GM19240 (cell line): ENCODE measurements around the gene IL17A.

Source experiments
- DNase-seq: peaks from one replicate; pipeline ENCODE4 v3.0.0; 2011; ENCODE audit warnings: low spot score; ENCODE audit not compliant: insufficient read length

The IL17A gene

GRCh38 chr6:52210227-52210626 is 24.1 kb downstream of the IL17A start:
- DNase-seq: peak; percentile 55

- DNase-seq: no peak
Measured at GRCh38 chr6:52213127-52213526, 27.0 kb downstream of the IL17A start.

- DNase-seq: no peak
Measured at GRCh38 chr6:52215787-52216186, 29.6 kb downstream of the IL17A start.

GRCh38 chr6:52216932-52217575 is 30.9 kb downstream of the IL17A start:
- DNase-seq: no peak

GRCh38 chr6:52217761-52218160 is 31.6 kb downstream of the IL17A start:
- no peak for DNase-seq

GRCh38 chr6:52221302-52221701 is 35.1 kb downstream of the IL17A start:
- DNase-seq: no peak

- peak; percentile 59 for DNase-seq
Measured at GRCh38 chr6:52227495-52227894, 41.3 kb downstream of the IL17A start.

GRCh38 chr6:52230685-52231084 is 44.5 kb downstream of the IL17A start:
- DNase-seq: no peak

GRCh38 chr6:52231406-52232127 is 45.4 kb downstream of the IL17A start:
- no peak for DNase-seq

GRCh38 chr6:52233005-52233404 is 46.8 kb downstream of the IL17A start:
- DNase-seq: no peak

- DNase-seq: peak; percentile 32
Measured at GRCh38 chr6:52233975-52234823, 48.0 kb downstream of the IL17A start.
